ENCODE results near the gene AKNAD1. TPM values are rescaled to one million over a fixed set of nuclear protein-coding genes. Genes with fewer than 3 reads are reported as not detected.

The AKNAD1 gene
- polyA plus RNA-seq, 3 donors = not detected

DNA sequence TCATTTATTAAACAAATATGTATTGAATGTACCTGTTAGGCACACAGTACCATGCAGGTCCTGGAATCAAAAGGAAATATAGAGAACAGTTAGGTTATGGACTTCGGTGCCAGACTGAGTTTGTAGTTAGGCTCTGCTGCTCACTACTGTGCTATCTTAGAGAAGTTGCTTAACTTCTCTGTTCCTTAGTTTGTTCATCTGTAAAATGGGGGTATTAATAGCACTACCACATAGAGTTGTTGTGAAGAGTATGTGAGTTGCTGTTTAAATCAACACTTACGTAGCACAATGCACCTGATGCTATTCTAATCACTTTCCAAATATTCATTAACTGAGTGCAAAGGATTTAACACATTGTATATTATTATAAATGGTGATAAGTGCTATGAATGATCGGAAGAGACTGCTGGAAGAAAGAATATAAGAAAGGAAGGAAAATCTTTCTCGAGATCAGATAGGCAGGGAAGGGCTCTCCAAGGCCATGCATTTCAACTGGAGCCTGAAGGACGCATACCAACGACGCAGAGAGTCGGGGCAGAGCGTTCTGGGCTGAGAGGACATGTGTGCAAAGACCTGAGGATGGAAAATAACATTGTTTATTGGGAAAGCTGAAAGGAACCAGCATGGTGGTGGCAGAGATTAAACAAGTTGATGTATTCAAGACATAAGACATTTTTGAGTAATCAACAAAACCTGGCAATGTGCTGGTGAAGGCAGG is 3.5 kb upstream of the AKNAD1 start:
- Histone ChIP-seq H3K9ac (ENCODE audit: insufficient read depth, low read length, poor library complexity, severe bottlenecking) (no peak overlapping the region), H3K27ac (ENCODE audit: low read depth in 1 of 2, low read length in 2 of 2) (no peak overlapping the region), H3K36me3 (replicated peaks in 1 of 2; ENCODE audit: control insufficient read depth in 1 of 2, insufficient read depth in 2 of 2, low read length in 2 of 2) (no peaks in the 10 kb centered on the region), H3K79me2 (ENCODE audit: insufficient read depth, low read length) (no peaks in the 10 kb centered on the region), H3K4me1 (ENCODE audit: control insufficient read depth in 1 of 2, insufficient read depth in 2 of 2, low read length in 2 of 2) (no peaks in the 10 kb centered on the region), H3K4me2 (replicated peaks; ENCODE audit: extremely low read depth, low read length, poor library complexity, severe bottlenecking) (no peak overlapping the region), H4K20me1 (ENCODE audit: insufficient read depth, low read length) (no peaks in the 10 kb centered on the region), H3K4me3 (replicated peaks in 1 of 3; ENCODE audit: low read depth in 2 of 3, low read length in 3 of 3) (no peak overlapping the region), H2AFZ (ENCODE audit: insufficient read depth, low read depth, low read length, poor library complexity, severe bottlenecking) (no peak overlapping the region), H3K27me3 (ENCODE audit: control insufficient read depth in 2 of 2, insufficient read depth in 2 of 2, low read length in 2 of 2) (no peaks in the 10 kb centered on the region), H3K9me3 (replicated peaks in 1 of 2; ENCODE audit: control insufficient read depth in 1 of 2, insufficient read depth in 1 of 2, low read length in 2 of 2) (no peaks in the 10 kb centered on the region)
- intact Hi-C loops (cut with micrococcal nuclease) = no loop called here
- WGBS (ENCODE audit: insufficient coverage) = 100% methylated on average over 7 of the region's 9 CpGs
- peaks cover 8% of the 10 kb centered on the region for H3K4me1 Mint-ChIP-seq
- no peaks in the 10 kb centered on the region for H3K9me3 Mint-ChIP-seq
- TF ChIP-seq, protein P1, sequence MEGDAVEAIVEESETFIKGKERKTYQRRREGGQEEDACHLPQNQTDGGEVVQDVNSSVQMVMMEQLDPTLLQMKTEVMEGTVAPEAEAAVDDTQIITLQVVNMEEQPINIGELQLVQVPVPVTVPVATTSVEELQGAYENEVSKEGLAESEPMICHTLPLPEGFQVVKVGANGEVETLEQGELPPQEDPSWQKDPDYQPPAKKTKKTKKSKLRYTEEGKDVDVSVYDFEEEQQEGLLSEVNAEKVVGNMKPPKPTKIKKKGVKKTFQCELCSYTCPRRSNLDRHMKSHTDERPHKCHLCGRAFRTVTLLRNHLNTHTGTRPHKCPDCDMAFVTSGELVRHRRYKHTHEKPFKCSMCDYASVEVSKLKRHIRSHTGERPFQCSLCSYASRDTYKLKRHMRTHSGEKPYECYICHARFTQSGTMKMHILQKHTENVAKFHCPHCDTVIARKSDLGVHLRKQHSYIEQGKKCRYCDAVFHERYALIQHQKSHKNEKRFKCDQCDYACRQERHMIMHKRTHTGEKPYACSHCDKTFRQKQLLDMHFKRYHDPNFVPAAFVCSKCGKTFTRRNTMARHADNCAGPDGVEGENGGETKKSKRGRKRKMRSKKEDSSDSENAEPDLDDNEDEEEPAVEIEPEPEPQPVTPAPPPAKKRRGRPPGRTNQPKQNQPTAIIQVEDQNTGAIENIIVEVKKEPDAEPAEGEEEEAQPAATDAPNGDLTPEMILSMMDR (IDR thresholded peaks at IDR 0.05) = no peak
- peaks cover 0 to 2% (median 0%) of the 10 kb centered on the region in 3 donors for H3K27me3 Mint-ChIP-seq (ENCODE audit: low read depth in 3 of 3)
- DNase-seq = no peak
- H3K4me3 Mint-ChIP-seq = no peak overlapping the region
- no peaks in the 10 kb centered on the region for H3K36me3 Mint-ChIP-seq
- H3K27ac Mint-ChIP-seq = no peak overlapping the region

DNA sequence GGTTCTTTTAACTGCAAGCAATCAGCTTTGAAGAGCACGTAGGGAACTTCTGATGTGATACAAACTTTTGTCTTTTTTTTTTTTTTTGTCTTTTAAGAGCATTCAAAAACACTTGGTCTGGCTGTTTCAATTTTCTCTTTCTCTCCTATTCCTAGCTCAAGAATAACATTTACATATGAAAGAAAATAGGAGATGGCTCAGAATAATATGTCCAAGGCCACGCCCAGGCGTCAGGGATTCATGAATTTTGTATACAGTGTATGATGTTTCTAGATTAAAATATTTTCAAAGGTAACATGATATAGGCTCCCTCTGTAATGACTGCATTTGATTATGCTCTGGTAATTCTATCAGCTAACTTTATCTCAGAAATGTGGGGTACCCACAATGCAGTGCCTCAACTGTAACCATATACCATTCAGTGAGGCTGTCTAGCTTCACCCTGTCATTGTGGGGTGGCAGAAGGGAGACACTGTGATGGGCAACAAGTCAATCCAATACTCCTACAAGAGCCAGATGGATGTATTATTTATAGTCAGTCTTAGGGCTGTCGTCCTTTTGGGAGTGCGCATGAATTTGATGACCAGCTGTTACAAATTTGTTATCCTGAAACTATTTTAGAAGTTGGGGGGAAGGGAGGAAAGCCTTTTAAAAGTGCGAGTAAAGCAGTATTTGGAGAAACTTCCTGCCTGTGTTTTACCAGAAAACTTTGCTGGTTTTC is 1.5 kb upstream of the AKNAD1 start:
- Histone ChIP-seq H4K20me1 (ENCODE audit: insufficient read depth, low read length) (no peaks in the 10 kb centered on the region), H3K36me3 (replicated peaks in 1 of 2; ENCODE audit: control insufficient read depth in 1 of 2, insufficient read depth in 2 of 2, low read length in 2 of 2) (no peaks in the 10 kb centered on the region), H2AFZ (ENCODE audit: insufficient read depth, low read depth, low read length, poor library complexity, severe bottlenecking) (no peak overlapping the region), H3K9me3 (replicated peaks in 1 of 2; ENCODE audit: control insufficient read depth in 1 of 2, insufficient read depth in 1 of 2, low read length in 2 of 2) (no peaks in the 10 kb centered on the region), H3K79me2 (ENCODE audit: insufficient read depth, low read length) (no peaks in the 10 kb centered on the region), H3K4me3 (replicated peaks in 1 of 3; ENCODE audit: low read depth in 2 of 3, low read length in 3 of 3) (no peak overlapping the region), H3K4me1 (ENCODE audit: control insufficient read depth in 1 of 2, insufficient read depth in 2 of 2, low read length in 2 of 2) (peaks cover 2 to 3% of the 10 kb centered on the region in 2 donors), H3K27ac (ENCODE audit: low read depth in 1 of 2, low read length in 2 of 2) (no peak overlapping the region), H3K4me2 (replicated peaks; ENCODE audit: extremely low read depth, low read length, poor library complexity, severe bottlenecking) (no peak overlapping the region), H3K27me3 (ENCODE audit: control insufficient read depth in 2 of 2, insufficient read depth in 2 of 2, low read length in 2 of 2) (no peaks in the 10 kb centered on the region), H3K9ac (ENCODE audit: insufficient read depth, low read length, poor library complexity, severe bottlenecking) (no peak overlapping the region)
- intact Hi-C loops (cut with micrococcal nuclease) = no loop called here
- H3K9me3 Mint-ChIP-seq = no peaks in the 10 kb centered on the region
- WGBS (ENCODE audit: insufficient coverage) = 100% methylated on average over 2 of the region's 6 CpGs
- DNase-seq = no peak
- peaks cover 0 to 2% (median 0%) of the 10 kb centered on the region in 3 donors for H3K27me3 Mint-ChIP-seq (ENCODE audit: low read depth in 3 of 3)
- TF ChIP-seq, protein P1 (IDR thresholded peaks at IDR 0.05) = no peak
- H3K4me3 Mint-ChIP-seq = no peak overlapping the region
- no peaks in the 10 kb centered on the region for H3K36me3 Mint-ChIP-seq
- peaks cover 17% of the 10 kb centered on the region for H3K4me1 Mint-ChIP-seq
- no peak overlapping the region for H3K27ac Mint-ChIP-seq
